ENCODE measurements around the gene FPGS.
A peak's percentile ranks its signal among the peaks of the same experiment; 100 is the strongest.

The FPGS gene

GRCh38 chr9:127790094-127790855 is 12.4 kb upstream of the FPGS start:
- DNase-seq, result no peak

- DNase-seq, result no peak
These were observed 11.6 kb upstream of the FPGS start for GRCh38 chr9:127791085-127791484.

GRCh38 chr9:127792417-127793031 is 10.2 kb upstream of the FPGS start:
- no peak for DNase-seq

GRCh38 chr9:127793093-127793708 is 9.5 kb upstream of the FPGS start:
- DNase-seq, result no peak

- DNase-seq, result no peak
These were observed 8.5 kb upstream of the FPGS start for GRCh38 chr9:127794001-127794791.

GRCh38 chr9:127796225-127796813 is 6.4 kb upstream of the FPGS start:
- no peak for DNase-seq

GRCh38 chr9:127796852-127797370 is 5.8 kb upstream of the FPGS start:
- no peak for DNase-seq

GRCh38 chr9:127801955-127802575 is 617 bp upstream of the FPGS start:
- DNase-seq, result no peak

- DNase-seq, result peak; percentile 20
These were observed 1.0 kb downstream of the FPGS start for GRCh38 chr9:127803507-127804352.

- DNase-seq, result no peak
These were observed 2.9 kb downstream of the FPGS start for GRCh38 chr9:127805620-127806019.

- DNase-seq, result no peak
These were observed 4.2 kb downstream of the FPGS start for GRCh38 chr9:127806871-127807270.

GRCh38 chr9:127808347-127809001 is 5.8 kb downstream of the FPGS start:
- DNase-seq, result no peak

- DNase-seq, result no peak
These were observed 6.4 kb downstream of the FPGS start for GRCh38 chr9:127809002-127809539.

GRCh38 chr9:127809540-127810377 is 7.1 kb downstream of the FPGS start:
- DNase-seq, result no peak

GRCh38 chr9:127810378-127811187 is 7.9 kb downstream of the FPGS start:
- DNase-seq, result no peak

GRCh38 chr9:127812011-127812410 is 9.3 kb downstream of the FPGS start:
- DNase-seq, result no peak

GRCh38 chr9:127812936-127813675 is 10.4 kb downstream of the FPGS start:
- DNase-seq, result no peak
